Glutamatergic neuron (in vitro differentiated cells): Measurements from ENCODE around the gene DTYMK. TPM values are rescaled to one million over a fixed set of nuclear protein-coding genes. Genes with fewer than 3 reads are reported as not detected.

Experiments used
- DNase-seq: peaks from one replicate; pipeline ENCODE4 v3.0.0; 2022
- H3K27ac Mint-ChIP-seq: one replicate; pipeline ENCODE4 v1.8.0; 2020; ENCODE audit warnings: mild to moderate bottlenecking, mixed read lengths, inconsistent platforms; ENCODE audit not compliant: unreplicated experiment
- H3K27me3 Mint-ChIP-seq: one replicate; pipeline ENCODE4 v1.8.0; 2020; ENCODE audit warnings: mild to moderate bottlenecking, moderate library complexity, mixed read lengths, inconsistent platforms; ENCODE audit not compliant: unreplicated experiment
- H3K36me3 Mint-ChIP-seq: one replicate; pipeline ENCODE4 v1.8.0; 2020; ENCODE audit warnings: mild to moderate bottlenecking, mixed read lengths, inconsistent platforms; ENCODE audit not compliant: unreplicated experiment
- H3K4me1 Mint-ChIP-seq: one replicate; pipeline ENCODE4 v1.8.0; 2020; ENCODE audit warnings: mild to moderate bottlenecking, low read depth, mixed read lengths, inconsistent platforms; ENCODE audit not compliant: unreplicated experiment
- H3K4me3 Mint-ChIP-seq: one replicate; pipeline ENCODE4 v1.8.0; 2020; ENCODE audit warnings: mild to moderate bottlenecking, mixed read lengths, inconsistent platforms; ENCODE audit not compliant: unreplicated experiment
- H3K9me3 Mint-ChIP-seq: one replicate; pipeline ENCODE4 v1.8.0; 2020; ENCODE audit warnings: mild to moderate bottlenecking, moderate library complexity, mixed read lengths, inconsistent platforms; ENCODE audit not compliant: unreplicated experiment
- long read RNA-seq: library from polyadenylated mRNA; unstranded; transcript quantifications from one replicate; pipeline ENCODE4 v2.0.0, GENCODE V29; 2020; ENCODE audit not compliant: unreplicated experiment
- total RNA-seq: library from RNA; stranded (reverse); fragmentation: NEBNext Ultra II Directional; extraction: Animal tissue kit (Norgen Biotek cat#: 25700); gene quantifications from one replicate; pipeline ENCODE4 v1.2.1, GENCODE V29; 2021; ENCODE audit not compliant: unreplicated experiment
- TF ChIP-seq, protein P1 (sequence below): fragments of 200-600 bp; sonication (generic); IDR thresholded peaks from one replicate; pipeline ENCODE4 v1.5.0; 2021; ENCODE audit not compliant: partially characterized antibody, unreplicated experiment

The DTYMK gene, protein sequence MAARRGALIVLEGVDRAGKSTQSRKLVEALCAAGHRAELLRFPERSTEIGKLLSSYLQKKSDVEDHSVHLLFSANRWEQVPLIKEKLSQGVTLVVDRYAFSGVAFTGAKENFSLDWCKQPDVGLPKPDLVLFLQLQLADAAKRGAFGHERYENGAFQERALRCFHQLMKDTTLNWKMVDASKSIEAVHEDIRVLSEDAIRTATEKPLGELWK
- total RNA-seq: 32.8 TPM
- long read RNA-seq, transcript DTYMK-201 (5 exons, 1,232 nt): major isoform, 17 of 28 reads
- long read RNA-seq, transcript DTYMK-202 (4 exons, 1,089 nt): minor isoform, 5 of 28 reads
- long read RNA-seq, partial matches to known transcripts: 0 of 28 reads
- long read RNA-seq, other reads (novel, unspliced or antisense): 3 of 28 reads

DNA sequence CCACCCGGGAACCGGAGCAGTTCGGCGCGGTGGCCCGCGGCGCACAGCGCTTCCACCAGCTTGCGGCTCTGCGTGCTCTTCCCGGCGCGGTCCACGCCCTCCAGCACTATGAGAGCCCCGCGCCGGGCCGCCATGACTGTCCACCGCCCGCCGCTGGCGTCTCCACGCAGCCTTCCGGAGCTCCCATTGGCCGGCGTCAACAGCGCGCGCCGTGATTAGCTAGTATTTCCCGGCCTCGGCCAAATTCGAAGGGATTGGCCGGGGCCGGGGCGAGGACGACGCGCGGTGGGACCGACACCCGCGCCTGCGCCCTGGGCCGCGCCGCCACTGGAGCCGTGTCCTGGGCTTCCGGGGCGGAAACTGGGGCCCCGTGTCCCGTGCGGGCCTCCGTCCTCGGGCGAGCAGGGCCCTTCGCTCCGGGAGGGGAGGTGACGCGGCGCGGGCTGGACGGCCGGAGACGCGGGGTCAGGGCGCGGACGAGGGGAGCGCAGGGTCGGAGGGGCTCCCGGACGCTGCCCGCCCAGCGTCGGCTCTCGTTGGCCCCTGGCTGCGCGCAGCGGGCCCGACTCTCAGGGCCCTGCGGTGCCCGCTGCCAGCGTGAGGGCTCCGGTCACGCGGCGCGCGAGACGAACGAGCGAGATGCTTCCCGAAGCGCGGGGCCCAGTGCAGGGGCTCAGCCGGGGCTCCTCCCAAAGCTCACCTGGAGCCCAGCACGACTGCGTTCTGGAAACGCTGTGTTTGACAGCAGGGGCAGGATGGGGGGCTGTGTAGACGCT, at the start of gene DTYMK:
TSS of gene DTYMK (minus strand) at position 166 of the 776 bp plus-strand sequence. CDS start at position 134, 32 bp downstream.
- Mint-ChIP-seq H3K27me3 (peaks cover 3% of the 10 kb centered on the region), H3K36me3 (no peaks in the 10 kb centered on the region), H3K27ac (peak within 1 kb of the TSS; percentile 89), H3K9me3 (peaks cover 8% of the 10 kb centered on the region), H3K4me3 (peak within 1 kb of the TSS; percentile 94), H3K4me1 (peaks cover 6% of the 10 kb centered on the region)
- TF ChIP-seq, protein P1, sequence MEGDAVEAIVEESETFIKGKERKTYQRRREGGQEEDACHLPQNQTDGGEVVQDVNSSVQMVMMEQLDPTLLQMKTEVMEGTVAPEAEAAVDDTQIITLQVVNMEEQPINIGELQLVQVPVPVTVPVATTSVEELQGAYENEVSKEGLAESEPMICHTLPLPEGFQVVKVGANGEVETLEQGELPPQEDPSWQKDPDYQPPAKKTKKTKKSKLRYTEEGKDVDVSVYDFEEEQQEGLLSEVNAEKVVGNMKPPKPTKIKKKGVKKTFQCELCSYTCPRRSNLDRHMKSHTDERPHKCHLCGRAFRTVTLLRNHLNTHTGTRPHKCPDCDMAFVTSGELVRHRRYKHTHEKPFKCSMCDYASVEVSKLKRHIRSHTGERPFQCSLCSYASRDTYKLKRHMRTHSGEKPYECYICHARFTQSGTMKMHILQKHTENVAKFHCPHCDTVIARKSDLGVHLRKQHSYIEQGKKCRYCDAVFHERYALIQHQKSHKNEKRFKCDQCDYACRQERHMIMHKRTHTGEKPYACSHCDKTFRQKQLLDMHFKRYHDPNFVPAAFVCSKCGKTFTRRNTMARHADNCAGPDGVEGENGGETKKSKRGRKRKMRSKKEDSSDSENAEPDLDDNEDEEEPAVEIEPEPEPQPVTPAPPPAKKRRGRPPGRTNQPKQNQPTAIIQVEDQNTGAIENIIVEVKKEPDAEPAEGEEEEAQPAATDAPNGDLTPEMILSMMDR: no peak
- peak; percentile 96 for DNase-seq

DNA sequence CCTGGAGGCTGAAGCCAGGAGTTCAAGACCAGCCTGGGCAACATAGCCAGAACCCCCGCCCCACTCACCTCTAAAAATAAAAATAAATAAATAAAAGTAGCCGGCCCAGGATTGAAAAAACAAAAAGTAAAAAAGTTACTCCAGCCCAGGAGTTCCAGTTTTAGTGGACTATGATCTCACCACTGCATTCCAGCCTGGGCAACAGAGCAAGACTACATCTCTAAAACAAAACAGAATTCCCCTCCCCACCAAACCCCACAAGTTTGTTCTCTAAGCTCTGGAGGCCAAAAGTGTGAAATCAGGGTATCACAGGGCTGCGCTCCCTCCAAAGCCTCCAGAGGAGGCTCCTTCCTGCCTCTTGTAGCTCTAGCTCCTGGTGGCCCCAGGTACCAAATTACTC, 49.5 kb upstream of the DTYMK start:
- TF ChIP-seq, protein P1: no peak
- Mint-ChIP-seq H3K9me3 (peaks cover 15% of the 10 kb centered on the region), H3K27ac (no peak overlapping the region), H3K27me3 (peaks cover 3% of the 10 kb centered on the region), H3K4me3 (peak overlapping the region; percentile 17), H3K4me1 (no peaks in the 10 kb centered on the region), H3K36me3 (peaks cover 2% of the 10 kb centered on the region)
- DNase-seq: no peak

DNA sequence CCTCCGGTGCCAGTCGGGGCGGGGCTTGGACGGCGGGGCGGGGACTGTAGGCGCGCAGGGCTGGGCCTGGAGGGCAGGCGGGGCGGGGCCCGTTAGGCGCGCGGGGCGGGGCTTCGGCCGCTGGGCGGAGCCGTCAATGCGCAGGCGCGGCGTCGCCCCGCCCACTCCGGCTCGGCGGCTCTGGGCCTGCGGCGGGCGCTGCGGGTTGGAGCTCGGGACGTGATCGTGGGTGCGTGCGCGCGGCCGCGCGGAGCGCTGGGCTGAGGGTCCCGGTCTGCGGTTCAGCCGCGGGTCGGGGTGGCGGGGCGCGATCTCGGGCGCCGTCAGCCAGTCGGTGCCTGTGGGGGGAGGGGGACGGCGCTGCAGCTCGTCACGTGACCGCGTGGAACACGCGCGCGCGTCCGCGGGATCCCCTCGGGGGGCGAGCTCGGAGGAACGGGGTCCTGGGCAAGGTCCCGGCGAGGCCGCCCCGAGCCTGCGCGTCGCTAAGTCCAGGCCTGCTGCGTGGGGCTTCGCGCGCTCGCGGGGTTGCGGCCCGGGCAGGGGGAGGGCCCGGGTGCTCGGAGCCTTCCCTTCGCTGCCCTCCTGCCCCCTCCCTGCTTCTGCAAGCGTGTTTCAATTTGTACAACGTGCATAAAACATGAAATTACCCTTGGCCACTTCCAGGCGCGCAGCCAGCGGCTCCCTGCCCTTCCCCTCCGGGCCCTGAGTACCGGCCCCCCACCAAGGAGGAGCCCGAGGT, 48.0 kb upstream of the DTYMK start, which contains the start of gene D2HGDH:
TSS of gene D2HGDH (plus strand) at position 164 of the 742 bp plus-strand sequence. CDS start 595 bp downstream, outside the sequence.
- Mint-ChIP-seq H3K4me3 (peak within 1 kb of the TSS; percentile 82), H3K9me3 (peaks cover 17% of the 10 kb centered on the region), H3K4me1 (no peaks in the 10 kb centered on the region), H3K36me3 (peaks cover 3% of the 10 kb centered on the region), H3K27ac (no peak within 1 kb of the TSS), H3K27me3 (peaks cover 6% of the 10 kb centered on the region)
- TF ChIP-seq, protein P1: no peak
- DNase-seq: peak; percentile 97

DNA sequence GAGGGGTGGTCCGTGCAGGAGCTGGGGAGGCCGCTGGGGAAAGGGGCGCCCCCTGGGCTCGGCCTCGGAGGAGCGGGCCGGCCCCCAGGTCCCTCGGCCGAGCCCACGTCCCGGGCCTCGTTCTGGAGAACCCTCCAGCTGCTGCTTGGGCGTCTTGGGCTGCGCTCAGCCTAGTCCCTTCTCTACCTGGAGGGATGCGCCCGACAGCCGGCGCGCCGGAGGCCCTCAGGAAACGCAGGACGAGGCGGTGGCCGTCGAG, 47.5 kb upstream of the DTYMK start:
- H3K27me3 Mint-ChIP-seq: peaks cover 6% of the 10 kb centered on the region
- H3K9me3 Mint-ChIP-seq: peaks cover 15% of the 10 kb centered on the region
- H3K4me3 Mint-ChIP-seq: no peak overlapping the region
- H3K4me1 Mint-ChIP-seq: no peaks in the 10 kb centered on the region
- TF ChIP-seq, protein P1: no peak
- no peak for DNase-seq
- H3K36me3 Mint-ChIP-seq: peaks cover 3% of the 10 kb centered on the region
- H3K27ac Mint-ChIP-seq: no peak overlapping the region
